GM12878 (cell line): ENCODE data around the gene CRB2. TPM values are rescaled to one million over a fixed set of nuclear protein-coding genes. Genes with fewer than 3 reads are reported as not detected.

Source experiments
- ATAC-seq: fragments of 200-7000 bp; cut with Tn5 transposase; 3 replicates; pipeline ENCODE4 v1.9.1; 2020; ENCODE audit warnings: mild to moderate bottlenecking, moderate library complexity
- BruUV-seq: library from RNA; stranded (reverse); fragments of 400-500 nt; replicated peaks from 2 replicates; lab custom pipeline; 2021; lab: Mats Ljungman, UMichigan
- CTCF ChIA-PET: fragments of 300-600 bp; sonication (Branson Sonifier 250); formaldehyde crosslinking; extraction: SDS; loops from one replicate; lab custom pipeline; 2021; ENCODE audit warnings: inconsistent platforms; lab: Yijun Ruan, JAX
- POLR2A ChIA-PET: fragments of 350-600 bp; formaldehyde crosslinking; extraction: SDS; loops from one replicate; lab custom pipeline; 2021; ENCODE audit warnings: inconsistent platforms; lab: Charles Lee
- RAD21 ChIA-PET: fragments of 300-600 bp; sonication (Branson Sonifier 250); formaldehyde crosslinking; loops from one replicate; lab custom pipeline; 2023; ENCODE audit warnings: antibody characterized with exemption; ENCODE audit not compliant: unreplicated experiment; lab: Charles Lee
- SMC1A ChIA-PET: fragments of 300-600 bp; sonication (Branson Sonifier 250); formaldehyde crosslinking; loops from one replicate; lab custom pipeline; 2023; ENCODE audit not compliant: unreplicated experiment, uncharacterized antibody; lab: Charles Lee
- DNase-seq: peaks from one replicate; pipeline ENCODE4 v3.0.0-alpha.2; 2011; ENCODE audit warnings: low read depth, low spot score
- FAIRE-seq: peaks from 3 replicates; lab custom pipeline; 2011; peaks lifted over from hg19 to GRCh38; lab: Jason Lieb, UNC
- H2AFZ ChIP-seq: 2 replicates; pipeline ENCODE4 v1.6.0; 2011; ENCODE audit warnings: low read depth, low read length, control low read depth; ENCODE audit not compliant: control insufficient read depth
- H3K27ac ChIP-seq: 2 replicates; pipeline ENCODE4 v1.5.1; 2011; ENCODE audit warnings: control low read depth; ENCODE audit not compliant: control insufficient read depth, insufficient read depth
- H3K27me3 ChIP-seq, 2 experiments: replicated peaks in 1 of 2; 2 replicates each; pipeline versions ENCODE4 v1.6.0 to v1.6.1; 2011; ENCODE audit warnings: low read length in 1 of 2; ENCODE audit not compliant: control insufficient read depth in 2 of 2, insufficient read depth in 2 of 2
- H3K36me3 ChIP-seq, 2 experiments: 2 replicates each; pipeline ENCODE4 v1.5.1; 2011; ENCODE audit warnings: low read length in 1 of 2; ENCODE audit not compliant: control insufficient read depth in 2 of 2, insufficient read depth in 2 of 2
- H3K4me1 ChIP-seq: 2 replicates; pipeline ENCODE4 v1.6.1; 2011; ENCODE audit warnings: mild to moderate bottlenecking, low read length, moderate library complexity, mixed read lengths; ENCODE audit not compliant: control insufficient read depth, insufficient read depth
- H3K4me2 ChIP-seq: 2 replicates; pipeline ENCODE4 v1.6.0; 2011; ENCODE audit warnings: control low read depth; ENCODE audit not compliant: control insufficient read depth, insufficient read depth
- H3K4me3 ChIP-seq: fragments of 200-600 bp; sonication (generic); 2 replicates; pipeline ENCODE4 v1.5.1; 2016
- H3K79me2 ChIP-seq: 2 replicates; pipeline ENCODE4 v1.6.0; 2011; ENCODE audit warnings: low read length; ENCODE audit not compliant: control insufficient read depth, insufficient read depth
- H3K9ac ChIP-seq: 2 replicates; pipeline ENCODE4 v1.8.0; 2011; ENCODE audit warnings: low read length, control low read depth, mixed read lengths; ENCODE audit not compliant: control insufficient read depth, insufficient read depth
- H3K9me3 ChIP-seq: replicated peaks from 3 replicates; pipeline ENCODE4 v1.5.1; 2011; ENCODE audit warnings: mild to moderate bottlenecking, low read length; ENCODE audit not compliant: control insufficient read depth, insufficient read depth
- H4K20me1 ChIP-seq: 2 replicates; pipeline ENCODE4 v1.6.0; 2011; ENCODE audit not compliant: control insufficient read depth, insufficient read depth
- CBFB ChIP-seq: IDR thresholded peaks from 2 replicates; pipeline ENCODE4 v1.6.1; 2016; ENCODE audit warnings: antibody characterized with exemption, low read depth
- MEF2A ChIP-seq: IDR thresholded peaks from 2 replicates; pipeline ENCODE4 v1.6.1; 2011; ENCODE audit warnings: low read depth, mild to moderate bottlenecking, low read length, moderate library complexity; ENCODE audit not compliant: insufficient read depth
- MYC ChIP-seq: IDR thresholded peaks from 2 replicates; pipeline ENCODE4 v1.6.1; 2011; ENCODE audit warnings: mild to moderate bottlenecking, low read length, moderate library complexity, inconsistent platforms; ENCODE audit not compliant: insufficient read depth, insufficient replicate concordance, insufficient read length, severe bottlenecking
- SMARCA5 ChIP-seq: fragments of 450-650 bp; IDR thresholded peaks from 2 replicates; pipeline ENCODE4 v1.6.1; 2017; ENCODE audit warnings: mild to moderate bottlenecking
- TCF3 ChIP-seq: IDR thresholded peaks from 2 replicates; pipeline ENCODE4 v1.6.1; 2012; ENCODE audit warnings: low read depth, mild to moderate bottlenecking, low read length, borderline replicate concordance; ENCODE audit not compliant: insufficient read depth
- WGBS: methylation state at CpG from one replicate; pipeline ENCODE4 v1.1.6; 2016; ENCODE audit warnings: low lambda C conversion rate; ENCODE audit not compliant: insufficient replicate concordance, insufficient coverage; ENCODE audit errors: missing lambda C conversion rate; 5-methylcytosine and 5-hydroxymethylcytosine counted together
- in situ Hi-C: fragments of 300-500 bp; cut with MboI; formaldehyde crosslinking; loops from 9 replicates; pipeline ENCODE4 v1.14.3; 2018; ENCODE audit warnings: mixed read lengths
- intact Hi-C: fragments of 100-400 bp; cut with micrococcal nuclease; formaldehyde crosslinking; loops from one replicate; pipeline ENCODE4 v1.14.2; 2022; ENCODE audit not compliant: unreplicated experiment
- polyA plus RNA-seq, 11 experiments: library from polyadenylated mRNA; depleted of rRNA in 4 of 11; unstranded in 6 of 11; stranded (reverse) in 5 of 11; fragments of >200 nt; fragmentation: Nextera tagmentation in 4 of 11; fragmentation: Illumina TruSeq in 1 of 11; extraction: Ambion mirVana in 4 of 11; extraction: Trizol in 1 of 11; gene quantifications; 1 replicate in 1 of 11; 2 replicates in 10 of 11; pipeline versions ENCODE4 v1.2.1 to v1.2.3, GENCODE V29; 2011 to 2016; ENCODE audit warnings: inconsistent platforms in 2 of 11, missing spikeins in 2 of 11, low read depth in 1 of 11
- total RNA-seq, 4 experiments: library from RNA; depleted of rRNA in 3 of 4; stranded (reverse); fragments of >200 nt in 3 of 4; fragmentation: Illumina TruSeq in 1 of 4; extraction: Trizol in 1 of 4; gene quantifications; 2 replicates each; pipeline versions ENCODE4 v1.2.1 to v1.2.3, GENCODE V29; 2013 to 2021
- TF ChIP-seq, protein P1 (sequence below): fragments of 150-350 bp; IDR thresholded peaks from 2 replicates; pipeline ENCODE4 v1.6.1; 2014; ENCODE audit warnings: mild to moderate bottlenecking, low read depth, low read length
- TF ChIP-seq, protein P2 (sequence below): IDR thresholded peaks from 2 replicates; pipeline ENCODE4 v1.6.1; 2012; ENCODE audit warnings: mild to moderate bottlenecking, low read depth, low read length
- TF ChIP-seq, protein P3 (sequence below): fragments of 150-350 bp; IDR thresholded peaks from 2 replicates; pipeline ENCODE4 v1.6.1; 2016; ENCODE audit warnings: low read depth, low read length
- TF ChIP-seq, protein P4 (sequence below): fragments of 450-650 bp; IDR thresholded peaks from 2 replicates; pipeline ENCODE4 v1.6.1; 2014; ENCODE audit warnings: mild to moderate bottlenecking
- TF ChIP-seq, protein P5 (sequence below): IDR thresholded peaks from 2 replicates; pipeline ENCODE4 v1.6.1; 2012; ENCODE audit warnings: low read depth, low read length, improper control_type of control experiment
- TF ChIP-seq, protein P6 (sequence below): IDR thresholded peaks from 2 replicates; pipeline ENCODE4 v1.6.1; 2011; ENCODE audit warnings: low read depth, mild to moderate bottlenecking, low read length, moderate library complexity, borderline replicate concordance; ENCODE audit errors: extremely low read depth

CRB2 gene
- total and polyA plus RNA-seq, 10 of the 15 experiments (the other 5 are each of a cell fraction or from before 2014, with no cell fraction given): 0.01 to 0.80 (median 0.23) TPM; not detected in 3

DNA sequence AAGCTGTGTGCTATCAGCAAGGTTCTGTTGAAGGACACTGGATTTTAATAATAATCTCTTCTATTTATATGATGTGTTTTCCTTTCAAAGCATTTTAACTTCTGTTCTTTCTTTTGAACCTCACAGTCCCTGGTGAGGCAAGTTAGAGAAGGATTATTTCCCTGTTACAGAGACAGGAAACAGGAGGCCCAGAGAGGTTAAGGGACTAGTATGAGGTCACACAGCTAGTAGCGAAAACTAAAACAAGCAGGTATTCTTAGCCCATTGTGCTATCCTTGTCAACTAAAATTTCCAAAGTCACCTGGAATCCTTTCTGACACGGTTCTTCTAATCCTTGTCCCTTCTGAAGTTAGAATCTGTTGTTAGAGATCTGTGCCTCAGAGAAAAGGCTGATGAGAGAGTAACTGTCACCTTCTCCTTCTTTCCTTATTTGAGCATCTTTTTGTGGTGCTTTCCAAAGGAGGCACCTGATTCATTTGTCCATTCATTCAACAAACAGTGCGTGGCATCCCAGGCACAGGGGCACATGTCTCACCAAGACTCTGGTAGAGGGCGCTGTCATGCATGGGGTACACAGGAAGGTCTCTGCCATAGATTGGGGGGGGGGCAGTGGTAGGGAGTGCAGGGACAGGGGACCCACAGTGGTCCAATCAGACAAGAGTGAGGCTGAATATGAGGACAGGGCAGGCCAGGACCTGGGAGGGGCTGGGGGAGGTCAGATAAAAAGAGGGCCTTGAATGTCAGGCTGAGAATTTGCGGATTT, 61.5 kb downstream of the CRB2 start:
- Histone ChIP-seq H3K9me3 (no peaks in the 10 kb centered on the region), H4K20me1 (no peaks in the 10 kb centered on the region), H3K4me2 (no peak overlapping the region), H3K9ac (no peak overlapping the region), H3K27me3 (no peaks in the 10 kb centered on the region), H3K27ac (no peak overlapping the region), H3K79me2 (no peaks in the 10 kb centered on the region), H3K36me3 (peaks cover 2 to 5% of the 10 kb centered on the region in 2 experiments; a peak in 2 of 4 replicates), H3K4me1 (no peaks in the 10 kb centered on the region), H3K4me3 (no peak overlapping the region), H2AFZ (no peak overlapping the region)
- no peak for DNase-seq
- no peak for FAIRE-seq
- in situ Hi-C loops: no loop called here
- 94% methylated on average over 5 of the region's 5 CpGs for WGBS
- ChIA-PET SMC1A (no interaction called here), POLR2A (no interaction called here), RAD21 (no interaction called here), CTCF (no interaction called here)
- no peak for ATAC-seq
- BruUV-seq: no TSS peak
- intact Hi-C loops: no loop called here
- TF ChIP-seq CBFB (no peak), MEF2A (no peak), SMARCA5 (no peak), MYC (no peak), TCF3 (no peak)
- TF ChIP-seq, protein P1, sequence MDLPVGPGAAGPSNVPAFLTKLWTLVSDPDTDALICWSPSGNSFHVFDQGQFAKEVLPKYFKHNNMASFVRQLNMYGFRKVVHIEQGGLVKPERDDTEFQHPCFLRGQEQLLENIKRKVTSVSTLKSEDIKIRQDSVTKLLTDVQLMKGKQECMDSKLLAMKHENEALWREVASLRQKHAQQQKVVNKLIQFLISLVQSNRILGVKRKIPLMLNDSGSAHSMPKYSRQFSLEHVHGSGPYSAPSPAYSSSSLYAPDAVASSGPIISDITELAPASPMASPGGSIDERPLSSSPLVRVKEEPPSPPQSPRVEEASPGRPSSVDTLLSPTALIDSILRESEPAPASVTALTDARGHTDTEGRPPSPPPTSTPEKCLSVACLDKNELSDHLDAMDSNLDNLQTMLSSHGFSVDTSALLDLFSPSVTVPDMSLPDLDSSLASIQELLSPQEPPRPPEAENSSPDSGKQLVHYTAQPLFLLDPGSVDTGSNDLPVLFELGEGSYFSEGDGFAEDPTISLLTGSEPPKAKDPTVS: no peak
- TF ChIP-seq, protein P2, sequence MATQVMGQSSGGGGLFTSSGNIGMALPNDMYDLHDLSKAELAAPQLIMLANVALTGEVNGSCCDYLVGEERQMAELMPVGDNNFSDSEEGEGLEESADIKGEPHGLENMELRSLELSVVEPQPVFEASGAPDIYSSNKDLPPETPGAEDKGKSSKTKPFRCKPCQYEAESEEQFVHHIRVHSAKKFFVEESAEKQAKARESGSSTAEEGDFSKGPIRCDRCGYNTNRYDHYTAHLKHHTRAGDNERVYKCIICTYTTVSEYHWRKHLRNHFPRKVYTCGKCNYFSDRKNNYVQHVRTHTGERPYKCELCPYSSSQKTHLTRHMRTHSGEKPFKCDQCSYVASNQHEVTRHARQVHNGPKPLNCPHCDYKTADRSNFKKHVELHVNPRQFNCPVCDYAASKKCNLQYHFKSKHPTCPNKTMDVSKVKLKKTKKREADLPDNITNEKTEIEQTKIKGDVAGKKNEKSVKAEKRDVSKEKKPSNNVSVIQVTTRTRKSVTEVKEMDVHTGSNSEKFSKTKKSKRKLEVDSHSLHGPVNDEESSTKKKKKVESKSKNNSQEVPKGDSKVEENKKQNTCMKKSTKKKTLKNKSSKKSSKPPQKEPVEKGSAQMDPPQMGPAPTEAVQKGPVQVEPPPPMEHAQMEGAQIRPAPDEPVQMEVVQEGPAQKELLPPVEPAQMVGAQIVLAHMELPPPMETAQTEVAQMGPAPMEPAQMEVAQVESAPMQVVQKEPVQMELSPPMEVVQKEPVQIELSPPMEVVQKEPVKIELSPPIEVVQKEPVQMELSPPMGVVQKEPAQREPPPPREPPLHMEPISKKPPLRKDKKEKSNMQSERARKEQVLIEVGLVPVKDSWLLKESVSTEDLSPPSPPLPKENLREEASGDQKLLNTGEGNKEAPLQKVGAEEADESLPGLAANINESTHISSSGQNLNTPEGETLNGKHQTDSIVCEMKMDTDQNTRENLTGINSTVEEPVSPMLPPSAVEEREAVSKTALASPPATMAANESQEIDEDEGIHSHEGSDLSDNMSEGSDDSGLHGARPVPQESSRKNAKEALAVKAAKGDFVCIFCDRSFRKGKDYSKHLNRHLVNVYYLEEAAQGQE: no peak
- TF ChIP-seq, protein P3, sequence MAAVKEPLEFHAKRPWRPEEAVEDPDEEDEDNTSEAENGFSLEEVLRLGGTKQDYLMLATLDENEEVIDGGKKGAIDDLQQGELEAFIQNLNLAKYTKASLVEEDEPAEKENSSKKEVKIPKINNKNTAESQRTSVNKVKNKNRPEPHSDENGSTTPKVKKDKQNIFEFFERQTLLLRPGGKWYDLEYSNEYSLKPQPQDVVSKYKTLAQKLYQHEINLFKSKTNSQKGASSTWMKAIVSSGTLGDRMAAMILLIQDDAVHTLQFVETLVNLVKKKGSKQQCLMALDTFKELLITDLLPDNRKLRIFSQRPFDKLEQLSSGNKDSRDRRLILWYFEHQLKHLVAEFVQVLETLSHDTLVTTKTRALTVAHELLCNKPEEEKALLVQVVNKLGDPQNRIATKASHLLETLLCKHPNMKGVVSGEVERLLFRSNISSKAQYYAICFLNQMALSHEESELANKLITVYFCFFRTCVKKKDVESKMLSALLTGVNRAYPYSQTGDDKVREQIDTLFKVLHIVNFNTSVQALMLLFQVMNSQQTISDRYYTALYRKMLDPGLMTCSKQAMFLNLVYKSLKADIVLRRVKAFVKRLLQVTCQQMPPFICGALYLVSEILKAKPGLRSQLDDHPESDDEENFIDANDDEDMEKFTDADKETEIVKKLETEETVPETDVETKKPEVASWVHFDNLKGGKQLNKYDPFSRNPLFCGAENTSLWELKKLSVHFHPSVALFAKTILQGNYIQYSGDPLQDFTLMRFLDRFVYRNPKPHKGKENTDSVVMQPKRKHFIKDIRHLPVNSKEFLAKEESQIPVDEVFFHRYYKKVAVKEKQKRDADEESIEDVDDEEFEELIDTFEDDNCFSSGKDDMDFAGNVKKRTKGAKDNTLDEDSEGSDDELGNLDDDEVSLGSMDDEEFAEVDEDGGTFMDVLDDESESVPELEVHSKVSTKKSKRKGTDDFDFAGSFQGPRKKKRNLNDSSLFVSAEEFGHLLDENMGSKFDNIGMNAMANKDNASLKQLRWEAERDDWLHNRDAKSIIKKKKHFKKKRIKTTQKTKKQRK: no peak
- TF ChIP-seq, protein P4, sequence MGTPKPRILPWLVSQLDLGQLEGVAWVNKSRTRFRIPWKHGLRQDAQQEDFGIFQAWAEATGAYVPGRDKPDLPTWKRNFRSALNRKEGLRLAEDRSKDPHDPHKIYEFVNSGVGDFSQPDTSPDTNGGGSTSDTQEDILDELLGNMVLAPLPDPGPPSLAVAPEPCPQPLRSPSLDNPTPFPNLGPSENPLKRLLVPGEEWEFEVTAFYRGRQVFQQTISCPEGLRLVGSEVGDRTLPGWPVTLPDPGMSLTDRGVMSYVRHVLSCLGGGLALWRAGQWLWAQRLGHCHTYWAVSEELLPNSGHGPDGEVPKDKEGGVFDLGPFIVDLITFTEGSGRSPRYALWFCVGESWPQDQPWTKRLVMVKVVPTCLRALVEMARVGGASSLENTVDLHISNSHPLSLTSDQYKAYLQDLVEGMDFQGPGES: no peak
- TF ChIP-seq, protein P5, sequence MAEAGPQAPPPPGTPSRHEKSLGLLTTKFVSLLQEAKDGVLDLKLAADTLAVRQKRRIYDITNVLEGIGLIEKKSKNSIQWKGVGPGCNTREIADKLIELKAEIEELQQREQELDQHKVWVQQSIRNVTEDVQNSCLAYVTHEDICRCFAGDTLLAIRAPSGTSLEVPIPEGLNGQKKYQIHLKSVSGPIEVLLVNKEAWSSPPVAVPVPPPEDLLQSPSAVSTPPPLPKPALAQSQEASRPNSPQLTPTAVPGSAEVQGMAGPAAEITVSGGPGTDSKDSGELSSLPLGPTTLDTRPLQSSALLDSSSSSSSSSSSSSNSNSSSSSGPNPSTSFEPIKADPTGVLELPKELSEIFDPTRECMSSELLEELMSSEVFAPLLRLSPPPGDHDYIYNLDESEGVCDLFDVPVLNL: no peak
- TF ChIP-seq, protein P6, sequence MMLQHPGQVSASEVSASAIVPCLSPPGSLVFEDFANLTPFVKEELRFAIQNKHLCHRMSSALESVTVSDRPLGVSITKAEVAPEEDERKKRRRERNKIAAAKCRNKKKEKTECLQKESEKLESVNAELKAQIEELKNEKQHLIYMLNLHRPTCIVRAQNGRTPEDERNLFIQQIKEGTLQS: no peak
